OCI-LY1 (cell line): ENCODE data around the gene N4BP2L2.

Experiments used
- H2AFZ ChIP-seq: fragments of 200-600 bp; sonication (generic), shearing (Covaris generic); 2 replicates; pipeline ENCODE4 v1.6.0; 2014; ENCODE audit warnings: antibody characterized with exemption, mild to moderate bottlenecking, low read length
- H3F3A ChIP-seq: fragments of 200-600 bp; sonication (generic), shearing (Covaris generic); 2 replicates; pipeline ENCODE4 v1.6.0; 2014; ENCODE audit warnings: mild to moderate bottlenecking, antibody characterized with exemption, low read length, moderate library complexity; ENCODE audit not compliant: insufficient read depth
- H3K27ac ChIP-seq: fragments of 200-600 bp; sonication (generic); 2 replicates; pipeline ENCODE4 v1.5.1; 2014; ENCODE audit warnings: low read length, mixed run types, mild to moderate bottlenecking, low read depth; ENCODE audit not compliant: poor library complexity, severe bottlenecking
- H3K27me3 ChIP-seq: fragments of 200-600 bp; sonication (generic); 2 replicates; pipeline ENCODE4 v1.6.0; 2014; ENCODE audit warnings: antibody characterized with exemption, mild to moderate bottlenecking, low read length, moderate library complexity; ENCODE audit not compliant: insufficient read depth
- H3K36me3 ChIP-seq: fragments of 200-600 bp; sonication (generic); 2 replicates; pipeline ENCODE4 v1.6.1; 2014; ENCODE audit warnings: mild to moderate bottlenecking, antibody characterized with exemption, low read length, moderate library complexity, mixed read lengths; ENCODE audit not compliant: insufficient read depth
- H3K4me1 ChIP-seq: fragments of 200-600 bp; sonication (generic); 2 replicates; pipeline ENCODE4 v1.5.1; 2014; ENCODE audit warnings: mild to moderate bottlenecking, low read length, moderate library complexity; ENCODE audit not compliant: insufficient read depth, severe bottlenecking
- H3K4me2 ChIP-seq: fragments of 200-600 bp; sonication (generic), shearing (Covaris generic); 2 replicates; pipeline ENCODE4 v1.6.1; 2014; ENCODE audit warnings: low read length
- H3K4me3 ChIP-seq: fragments of 200-600 bp; sonication (generic); 2 replicates; pipeline ENCODE4 v1.5.1; 2014; ENCODE audit warnings: low read length, low read depth, mild to moderate bottlenecking, mixed read lengths; ENCODE audit not compliant: poor library complexity, severe bottlenecking
- H3K79me2 ChIP-seq: fragments of 200-600 bp; shearing (Covaris generic); 2 replicates; pipeline ENCODE4 v1.6.1; 2016; ENCODE audit warnings: mixed run types, low read length, mixed read lengths; ENCODE audit not compliant: insufficient read depth
- H3K9ac ChIP-seq: fragments of 200-600 bp; sonication (generic), shearing (Covaris generic); 2 replicates; pipeline ENCODE4 v1.6.1; 2014; ENCODE audit warnings: mild to moderate bottlenecking, low read length, mixed read lengths
- H3K9me2 ChIP-seq: fragments of 200-600 bp; sonication (generic), shearing (Covaris generic); 2 replicates; pipeline ENCODE4 v1.6.1; 2014; ENCODE audit warnings: low read depth, mild to moderate bottlenecking, low read length, mixed read lengths
- H3K9me3 ChIP-seq: fragments of 200-600 bp; shearing (Covaris generic); 2 replicates; pipeline ENCODE4 v1.6.1; 2014; ENCODE audit warnings: low read length, mixed read lengths
- H4K20me1 ChIP-seq: fragments of 200-600 bp; sonication (generic), shearing (Covaris generic); 2 replicates; pipeline ENCODE4 v1.6.0; 2016; ENCODE audit warnings: mild to moderate bottlenecking, low read length; ENCODE audit not compliant: insufficient read depth
- CTCF ChIP-seq: fragments of 200-600 bp; sonication (generic), shearing (Covaris generic); IDR thresholded peaks from 2 replicates; pipeline ENCODE4 v1.5.1; 2017; ENCODE audit warnings: mild to moderate bottlenecking, antibody characterized with exemption, low read length, moderate library complexity, mixed read lengths
- EZH2 ChIP-seq: fragments of 200-600 bp; sonication (generic), shearing (Covaris generic); IDR thresholded peaks from 2 replicates; pipeline ENCODE4 v1.8.0; 2017; ENCODE audit warnings: borderline replicate concordance, mixed run types, mild to moderate bottlenecking, antibody characterized with exemption, low read length, moderate library complexity, mixed read lengths

Gene N4BP2L2

GRCh38 chr13:32446220-32446619, 92.4 kb downstream of the N4BP2L2 start:
- Histone ChIP-seq H3K79me2 (no peaks in the 10 kb centered on the region), H4K20me1 (no peaks in the 10 kb centered on the region), H3K9me2 (no peaks in the 10 kb centered on the region), H3K27me3 (no peaks in the 10 kb centered on the region), H2AFZ (no peak overlapping the region), H3K4me2 (no peak overlapping the region), H3K9ac (no peak overlapping the region), H3K4me3 (no peak overlapping the region), H3K36me3 (no peaks in the 10 kb centered on the region), H3F3A (no peaks in the 10 kb centered on the region), H3K9me3 (no peaks in the 10 kb centered on the region), H3K27ac (no peak overlapping the region), H3K4me1 (no peaks in the 10 kb centered on the region)
- no peak for TF ChIP-seq CTCF
- no peak for TF ChIP-seq EZH2

GRCh38 chr13:32445461-32445860, 93.1 kb downstream of the N4BP2L2 start:
- Histone ChIP-seq H3K4me1 (no peaks in the 10 kb centered on the region), H3K9me2 (no peaks in the 10 kb centered on the region), H4K20me1 (no peaks in the 10 kb centered on the region), H3K27me3 (no peaks in the 10 kb centered on the region), H3K4me3 (no peak overlapping the region), H3K4me2 (no peak overlapping the region), H3K27ac (no peak overlapping the region), H3K9ac (no peak overlapping the region), H3K9me3 (no peaks in the 10 kb centered on the region), H3F3A (no peaks in the 10 kb centered on the region), H3K36me3 (no peaks in the 10 kb centered on the region), H2AFZ (no peak overlapping the region), H3K79me2 (no peaks in the 10 kb centered on the region)
- no peak for TF ChIP-seq EZH2
- no peak for TF ChIP-seq CTCF

GRCh38 chr13:32443111-32443510, 95.5 kb downstream of the N4BP2L2 start:
- no peaks in the 10 kb centered on the region for H3K4me1 ChIP-seq
- H3F3A ChIP-seq: no peaks in the 10 kb centered on the region
- peak overlapping the region; percentile 56; the same call in 1 of the 2 replicates for H2AFZ ChIP-seq
- H3K9ac ChIP-seq: no peak overlapping the region
- no peaks in the 10 kb centered on the region for H3K36me3 ChIP-seq
- TF ChIP-seq CTCF: peak; percentile 60; the same call in 1 of the 2 replicates
- no peak for TF ChIP-seq EZH2
- no peaks in the 10 kb centered on the region for H3K79me2 ChIP-seq
- no peaks in the 10 kb centered on the region for H4K20me1 ChIP-seq
- no peak overlapping the region for H3K4me2 ChIP-seq
- H3K9me2 ChIP-seq: no peaks in the 10 kb centered on the region
- no peak overlapping the region for H3K27ac ChIP-seq
- no peaks in the 10 kb centered on the region for H3K9me3 ChIP-seq
- H3K27me3 ChIP-seq: no peaks in the 10 kb centered on the region
- no peak overlapping the region for H3K4me3 ChIP-seq
